8988T (cell line): Measurements from ENCODE around the gene IL20RA.
A peak's percentile ranks its signal among the peaks of the same experiment; 100 is the strongest.

ENCODE experiments used
- DNase-seq: peaks from one replicate; pipeline ENCODE4 v3.0.0; 2011

IL20RA gene

DNA sequence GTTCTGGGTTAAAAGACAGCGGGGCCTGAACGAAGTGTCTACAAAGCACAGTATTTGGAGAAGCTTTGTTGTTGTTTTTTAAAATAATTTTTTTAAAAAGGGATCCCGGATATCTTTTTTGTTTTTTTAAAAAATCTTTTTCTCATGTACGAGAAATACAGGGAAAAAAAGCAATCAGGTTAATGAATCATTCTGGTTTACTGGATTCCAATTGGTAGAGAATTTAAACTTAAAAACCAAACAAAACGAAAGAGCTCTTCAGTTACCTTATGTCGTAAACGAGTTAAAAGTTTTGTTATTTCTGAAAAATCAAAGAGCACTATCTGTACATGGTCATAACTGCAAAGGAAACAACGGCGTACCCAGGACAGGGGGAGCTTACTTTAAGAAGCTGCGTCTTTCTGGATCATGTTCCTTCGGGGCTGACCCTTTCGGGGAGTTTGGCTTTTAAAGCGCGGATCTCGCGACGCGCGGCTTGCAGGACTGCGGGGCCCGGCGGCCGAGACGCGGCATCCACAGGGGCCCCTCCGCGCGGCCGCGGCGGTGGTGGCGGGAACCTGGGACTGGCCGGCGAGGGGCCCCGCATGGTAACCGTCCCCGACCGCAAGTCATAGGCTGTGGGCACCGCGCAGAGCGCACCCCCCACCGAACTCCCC, 927 bp downstream of the IL20RA start:
- DNase-seq = peak; percentile 11

DNA sequence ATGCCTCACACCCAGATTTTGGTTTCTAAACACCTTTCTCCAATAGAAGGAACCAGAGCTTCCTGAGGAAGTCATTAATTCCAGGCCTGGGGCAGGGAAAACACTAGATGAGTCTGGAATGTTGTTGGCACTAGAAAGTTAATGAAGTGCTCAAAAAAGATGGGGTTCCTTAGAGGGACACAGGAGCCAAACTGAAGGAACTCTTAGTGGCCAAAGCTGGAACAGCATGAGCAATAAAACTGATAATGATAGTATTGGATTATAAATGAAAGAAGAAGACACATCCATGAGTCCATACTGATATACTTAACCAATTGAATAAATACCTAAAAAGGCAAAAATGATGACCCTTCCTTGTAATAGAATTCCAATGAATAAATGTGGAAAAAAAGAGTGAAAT, 4.4 kb downstream of the IL20RA start:
- DNase-seq = no peak

DNA sequence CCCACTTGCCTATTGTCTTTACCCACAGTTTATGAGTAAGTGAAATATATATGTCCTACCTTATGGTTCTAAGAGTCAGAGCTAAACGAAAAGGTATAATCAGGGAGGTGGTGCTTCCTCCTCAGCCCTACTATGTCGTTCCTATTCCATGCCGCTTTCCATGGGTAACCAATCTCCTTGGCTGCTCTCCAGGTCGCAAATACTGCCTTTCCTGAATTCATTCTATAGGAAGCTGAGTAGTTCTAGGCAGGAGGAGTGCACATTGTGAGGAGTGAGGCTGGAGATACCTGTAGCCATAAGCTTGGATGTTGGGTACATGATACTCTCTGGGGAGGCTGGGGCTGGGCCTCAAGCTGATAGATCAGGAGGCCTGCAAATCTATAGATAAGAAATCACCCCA, 5.8 kb downstream of the IL20RA start:
- no peak for DNase-seq

DNA sequence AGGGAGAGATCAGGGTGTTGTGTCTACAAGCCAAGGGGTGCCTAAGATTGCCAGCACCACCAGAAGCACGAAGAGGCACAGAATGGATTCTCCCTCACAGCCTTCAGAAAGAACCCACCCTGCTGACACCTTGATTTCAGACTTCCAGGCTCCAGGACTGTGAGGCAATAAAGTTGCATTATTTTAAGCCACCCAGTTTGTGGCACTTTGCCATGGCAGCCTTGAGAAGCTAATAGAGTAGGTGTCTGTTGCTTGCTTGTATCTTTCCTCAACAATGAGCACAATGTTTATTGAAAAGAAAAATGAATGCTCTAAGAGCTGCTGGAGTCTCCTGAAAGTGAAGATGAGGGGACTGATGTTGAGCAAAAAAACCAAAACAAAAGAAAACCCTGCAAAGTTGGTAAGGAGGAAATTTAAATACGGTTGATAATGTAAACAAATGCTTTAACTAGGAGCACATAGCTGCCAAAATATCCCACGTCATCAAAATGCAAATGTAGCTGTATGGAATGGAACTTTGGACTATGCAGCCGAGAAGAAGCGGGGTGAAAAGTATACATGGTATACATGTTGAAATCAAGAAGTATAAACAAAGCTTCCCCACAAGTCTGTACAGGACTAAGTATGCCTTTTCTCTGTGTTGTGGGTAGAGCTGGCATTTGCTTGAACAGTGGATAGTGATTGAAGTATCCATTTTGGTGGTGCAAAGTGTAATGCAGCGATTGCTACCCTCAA, 8.0 kb downstream of the IL20RA start:
- DNase-seq = no peak

DNA sequence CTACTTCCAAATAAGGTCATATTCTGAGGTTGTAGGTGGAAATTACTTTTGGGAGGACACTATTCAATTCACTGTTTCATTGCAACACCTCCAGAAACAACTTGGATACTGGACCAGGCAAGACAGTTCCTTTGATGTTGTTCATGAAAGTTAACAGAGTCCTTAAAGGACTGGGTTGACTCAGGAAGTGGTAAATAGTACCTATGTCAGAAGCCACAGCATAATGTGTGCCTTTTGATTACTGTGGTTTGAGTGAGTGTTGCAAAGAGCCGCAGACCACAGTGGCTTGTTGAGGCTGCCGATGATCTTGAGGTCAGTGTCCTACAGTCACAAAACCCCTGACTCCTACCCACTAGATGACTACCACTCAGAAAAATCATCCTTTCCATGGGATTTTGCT, 10.9 kb downstream of the IL20RA start:
- no peak for DNase-seq

DNA sequence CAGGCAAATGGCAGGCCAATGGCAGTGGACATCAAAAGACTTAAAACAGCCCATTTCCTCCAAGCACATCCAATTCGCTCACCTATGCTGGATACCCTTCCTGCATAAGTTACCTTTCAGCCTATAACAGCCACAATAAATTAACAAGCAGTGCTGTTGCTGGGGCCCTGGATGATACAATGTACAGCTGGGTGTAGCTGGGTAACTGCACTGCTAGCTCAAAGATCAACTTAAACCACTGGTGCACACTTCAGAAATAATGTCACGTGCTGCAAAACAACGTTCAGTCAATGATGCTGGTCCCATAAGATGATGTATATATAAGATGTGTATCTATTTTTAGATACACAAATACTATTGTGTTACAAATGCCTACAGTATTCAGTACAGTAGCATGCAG, 13.6 kb downstream of the IL20RA start:
- DNase-seq = no peak

DNA sequence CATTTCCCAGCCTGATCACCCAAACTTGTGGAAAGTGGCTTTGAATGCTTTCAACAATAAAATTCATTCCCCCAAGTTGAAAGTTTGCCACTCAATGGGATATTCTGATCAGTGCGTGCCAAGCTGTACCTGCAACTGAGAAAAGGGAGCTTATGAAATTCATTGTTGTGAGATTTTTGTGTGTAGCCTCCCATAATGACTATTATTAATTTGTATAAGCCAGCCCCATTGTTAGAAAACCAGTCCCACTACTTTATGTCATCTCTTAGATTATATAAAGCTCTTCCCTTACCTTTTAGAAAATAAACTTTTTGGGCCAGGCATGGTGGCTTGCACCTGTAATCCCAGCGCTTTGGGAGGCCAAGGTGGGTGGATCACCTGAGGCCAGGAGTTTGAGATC, 15.9 kb downstream of the IL20RA start:
- DNase-seq = no peak

DNA sequence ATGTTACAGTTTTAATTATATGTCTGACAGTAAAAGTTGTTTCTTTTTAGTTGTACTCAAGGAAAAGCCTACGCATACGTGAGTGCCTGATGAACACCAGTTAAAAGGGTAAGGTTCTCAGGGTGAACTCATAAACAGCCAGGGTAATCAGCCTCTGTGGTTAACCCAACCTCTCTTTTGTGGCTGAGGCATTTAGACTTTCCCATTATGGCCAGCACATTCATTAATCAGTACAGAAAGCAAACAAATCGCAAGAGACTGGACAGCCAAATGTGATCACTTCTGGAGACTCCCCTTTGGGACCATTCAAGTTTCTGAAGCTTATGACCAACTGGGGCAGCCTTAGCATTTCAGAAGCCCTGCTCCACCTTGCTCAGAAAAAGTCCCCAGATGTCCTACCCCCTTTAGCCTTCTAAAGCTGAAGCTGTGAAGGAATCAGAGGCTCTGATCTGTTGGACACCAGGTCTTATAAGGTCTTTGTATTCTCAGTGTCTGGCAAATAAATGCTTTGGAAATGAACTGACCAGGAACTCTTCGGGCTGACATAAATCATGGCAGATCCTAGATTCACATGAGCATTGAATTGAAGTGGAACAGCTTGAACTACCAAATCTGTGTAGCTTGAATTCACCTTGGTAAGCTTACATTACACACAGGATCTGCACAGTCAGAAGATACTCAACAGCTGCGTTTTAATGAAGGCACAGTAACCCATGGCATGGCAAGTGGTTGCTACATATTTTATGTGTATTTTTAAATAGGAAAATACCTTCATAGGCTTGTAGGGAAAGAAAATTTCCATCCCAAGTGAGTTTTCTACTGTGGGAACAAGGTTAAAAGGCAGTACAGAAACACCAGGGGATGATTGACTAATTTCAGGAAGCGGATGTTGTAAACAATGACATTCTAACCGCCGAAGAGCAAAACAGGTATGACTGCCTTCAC, 18.7 kb downstream of the IL20RA start:
- DNase-seq = no peak

DNA sequence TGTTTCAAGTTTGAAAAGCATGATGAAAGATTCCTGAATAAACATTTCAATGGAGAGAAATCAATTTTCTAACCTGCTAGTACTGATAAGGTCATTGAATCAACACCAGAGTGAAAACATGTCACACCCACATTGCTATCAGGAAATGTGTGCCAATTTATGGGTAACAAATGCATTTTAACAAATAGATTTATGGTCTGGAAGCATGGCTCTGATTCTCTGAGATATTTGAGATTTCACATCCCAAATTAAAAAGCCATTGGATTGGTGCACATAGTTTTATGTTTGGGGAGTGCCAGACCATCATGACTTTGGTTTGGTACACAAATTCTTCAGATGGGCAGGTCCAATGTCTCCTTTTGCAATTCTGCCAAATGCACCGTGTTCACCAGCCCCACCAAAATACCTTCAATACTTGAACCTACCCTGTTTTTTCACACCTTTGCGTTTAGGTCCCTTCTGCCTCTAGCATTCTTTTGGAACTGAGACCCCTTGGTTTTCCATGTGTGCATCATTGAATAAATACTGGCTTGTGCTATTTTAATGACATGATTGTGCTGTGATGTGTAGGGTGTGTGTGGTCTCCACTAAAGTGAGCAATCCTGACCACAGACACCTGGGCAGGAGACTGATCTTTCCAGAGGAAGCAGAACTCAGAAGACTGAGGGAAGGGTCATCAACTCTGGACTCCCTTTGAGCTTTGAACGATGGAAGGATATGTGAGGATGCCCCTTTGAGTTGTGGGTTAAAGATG, 20.4 kb downstream of the IL20RA start:
- DNase-seq = no peak

DNA sequence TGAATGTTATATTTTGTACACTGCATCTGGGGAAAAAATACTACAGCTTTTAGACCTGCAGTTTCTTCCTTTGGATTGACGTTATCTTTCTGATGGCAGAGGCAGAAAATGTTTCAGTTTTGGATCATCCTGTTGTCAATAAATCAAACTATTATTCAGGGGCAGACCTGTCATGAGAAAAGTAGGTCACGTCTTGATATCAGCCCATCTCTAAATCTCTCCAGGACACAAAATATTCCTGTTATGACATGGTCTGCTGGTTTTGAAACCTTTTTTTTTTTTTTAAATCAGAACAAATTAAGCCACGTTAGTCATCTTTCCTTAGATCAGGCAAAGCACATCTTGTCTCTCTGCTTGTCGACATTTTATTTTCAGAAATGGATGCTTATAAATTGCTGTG, 24.0 kb downstream of the IL20RA start:
- no peak for DNase-seq

DNA sequence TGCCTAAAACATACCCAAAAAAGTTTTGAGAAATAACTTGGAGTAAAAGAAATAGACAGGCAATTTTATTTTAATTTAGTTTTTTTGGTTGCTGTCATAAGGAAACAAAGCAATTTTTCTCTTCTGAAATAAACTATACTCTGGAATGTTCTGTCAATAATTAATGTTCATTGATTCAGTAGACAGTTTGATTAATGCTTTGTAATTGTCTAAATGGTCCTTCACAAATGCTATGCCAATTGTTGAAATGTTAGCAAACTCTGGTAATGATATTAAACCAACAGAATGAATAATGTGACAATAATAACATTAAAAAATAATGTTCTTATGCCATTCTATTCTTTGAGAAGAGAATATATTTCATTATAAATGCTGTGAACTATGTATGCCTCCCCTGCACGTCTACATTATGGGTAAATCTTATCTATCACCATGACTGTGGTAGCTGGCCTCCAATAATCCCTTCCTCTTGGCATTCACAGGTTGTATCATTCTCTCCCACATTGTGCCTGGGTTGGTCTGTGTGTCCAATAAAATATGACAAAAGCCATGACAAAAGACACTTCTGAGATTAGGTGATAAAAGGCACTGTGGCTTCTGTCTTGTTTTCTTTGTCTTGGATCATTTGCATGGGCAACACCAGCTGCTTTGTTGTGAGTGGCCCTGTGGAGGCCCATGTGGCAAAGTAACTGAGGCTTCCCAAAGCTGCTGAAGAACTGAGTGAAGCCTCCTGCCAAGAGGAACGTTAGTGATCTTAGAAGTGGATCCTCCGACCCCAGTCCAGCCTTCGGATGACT, 25.1 kb downstream of the IL20RA start:
- no peak for DNase-seq

DNA sequence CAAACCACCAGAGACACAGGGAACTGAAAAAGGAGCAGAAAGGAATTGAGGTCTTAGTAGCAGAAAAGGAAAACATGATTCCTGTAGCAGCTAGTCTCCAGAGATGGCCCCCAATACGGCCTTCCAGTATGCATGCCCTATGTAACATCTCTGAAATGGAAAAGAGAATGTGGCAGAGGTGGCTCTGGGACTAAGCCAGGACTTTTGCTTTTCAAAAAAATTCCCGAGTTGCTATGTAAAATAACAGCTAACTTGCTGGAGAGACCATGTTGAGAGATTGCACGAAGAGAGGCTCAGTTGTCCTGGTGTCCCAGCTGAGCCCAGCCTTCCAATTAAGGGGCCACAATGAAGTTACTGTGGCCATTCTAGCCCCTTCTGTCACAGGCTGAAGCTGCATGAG, 27.7 kb downstream of the IL20RA start:
- no peak for DNase-seq

DNA sequence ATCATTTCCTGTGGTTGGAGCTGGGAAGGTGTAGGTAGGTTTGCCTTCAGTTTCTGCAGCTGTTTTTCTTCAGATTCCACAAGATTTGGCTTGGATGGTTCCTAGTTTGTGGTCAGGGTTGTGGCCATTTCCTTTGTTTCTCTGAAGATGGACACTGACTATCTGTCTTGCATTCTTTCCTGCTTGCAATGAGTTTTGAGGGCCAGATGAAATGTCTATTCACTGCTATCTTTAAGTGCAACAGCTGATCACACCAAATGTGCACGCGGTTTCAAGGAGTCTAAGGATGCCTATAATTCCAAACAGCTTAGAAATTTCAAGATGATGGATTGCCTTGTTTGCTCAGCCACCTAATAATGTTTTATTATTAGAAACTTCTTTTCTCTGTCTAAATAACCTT, 28.4 kb downstream of the IL20RA start:
- no peak for DNase-seq

DNA sequence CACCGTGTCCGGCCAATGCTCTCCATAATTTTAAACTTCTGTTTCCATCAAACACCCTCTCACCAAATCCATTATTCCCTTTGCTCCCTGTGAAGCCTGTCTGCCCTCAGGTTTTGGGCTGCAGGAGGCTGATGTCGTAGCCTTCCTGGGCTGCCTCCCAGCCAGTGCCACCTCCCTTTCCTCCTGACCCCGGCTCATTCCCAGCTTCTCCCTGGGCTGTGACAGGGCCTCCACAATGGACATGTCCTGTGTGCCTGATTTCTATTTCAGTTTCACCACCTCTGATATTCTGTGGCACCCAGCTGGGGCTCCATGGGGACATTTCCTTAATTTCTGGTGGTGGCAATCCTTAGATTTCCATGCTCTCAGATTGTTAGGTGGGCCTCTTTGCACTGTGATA, 28.8 kb downstream of the IL20RA start:
- DNase-seq = no peak

DNA sequence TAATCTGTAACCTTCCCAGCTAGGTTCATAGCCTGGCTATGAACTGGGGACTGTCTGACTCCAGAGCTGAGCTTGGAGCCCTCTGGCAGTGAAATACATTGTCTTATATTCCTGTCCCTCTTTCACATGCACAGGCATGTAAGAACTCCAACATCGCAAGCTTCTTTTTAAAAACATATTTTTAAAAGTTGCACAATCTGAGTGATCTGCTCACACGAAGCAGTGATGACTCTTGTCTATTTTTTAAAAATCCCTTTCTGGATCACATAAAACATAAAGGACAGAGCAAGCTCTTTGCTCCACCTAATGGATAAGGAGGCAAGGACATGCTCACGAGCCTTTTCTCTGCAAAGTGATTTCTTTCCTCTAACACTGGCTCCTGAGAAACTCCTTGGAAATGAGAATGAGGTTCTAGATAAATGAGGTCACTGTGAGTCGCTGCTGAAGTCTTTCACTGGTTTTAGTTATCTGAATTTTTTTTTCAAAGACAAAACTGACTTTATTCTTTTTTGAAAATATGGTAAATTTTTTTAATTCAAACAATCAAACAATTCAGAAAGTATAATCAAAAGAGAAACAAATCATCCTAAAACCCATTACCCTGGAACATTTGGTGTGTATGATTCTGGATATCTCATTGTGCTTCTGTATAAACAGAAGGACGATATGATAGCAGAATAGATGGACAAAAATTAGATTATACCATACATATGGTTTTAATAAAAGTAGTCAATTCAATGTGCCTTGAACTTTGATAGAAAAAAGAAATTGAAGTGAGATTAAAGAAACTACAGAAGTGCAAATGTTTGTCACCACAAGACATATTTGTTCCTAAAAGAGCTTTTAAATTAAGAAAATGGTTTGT, 30.8 kb downstream of the IL20RA start:
- no peak for DNase-seq

DNA sequence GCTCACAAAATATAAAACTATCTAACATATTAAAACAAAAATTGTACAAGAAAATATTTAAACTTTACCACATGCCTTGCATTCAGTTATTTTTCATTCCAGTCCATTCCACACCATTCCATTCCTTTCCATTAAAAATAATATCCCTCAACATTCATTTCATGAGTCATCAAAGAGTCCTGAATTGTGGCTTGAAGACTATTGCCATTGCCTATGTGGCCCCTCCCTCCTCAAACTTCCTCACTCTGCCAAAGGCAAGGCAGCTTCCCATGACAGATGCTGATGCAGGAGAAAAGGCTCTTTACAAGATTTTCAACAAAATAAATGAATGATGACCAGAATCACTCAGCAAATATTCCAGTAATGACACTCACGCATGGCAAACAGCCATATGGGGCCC, 31.7 kb downstream of the IL20RA start:
- DNase-seq = no peak

DNA sequence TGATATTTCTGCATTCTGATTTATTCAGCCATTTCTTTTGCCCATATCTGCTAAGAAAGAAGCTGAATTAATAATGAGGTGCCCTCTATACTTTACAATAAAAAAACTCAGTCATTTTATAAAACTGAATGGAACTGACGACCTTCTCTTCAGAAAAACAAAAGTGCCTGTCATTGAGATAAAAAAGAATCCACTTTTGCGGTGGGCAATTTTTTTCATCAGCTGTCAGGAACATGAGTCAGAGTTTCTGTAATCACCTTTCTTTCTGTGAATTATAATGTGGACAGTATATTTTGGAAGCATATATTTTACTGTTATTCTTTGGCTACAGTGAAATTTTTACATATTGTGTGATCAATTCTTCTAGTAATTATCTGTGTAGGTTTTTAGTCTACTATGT, 33.4 kb downstream of the IL20RA start:
- DNase-seq = no peak

DNA sequence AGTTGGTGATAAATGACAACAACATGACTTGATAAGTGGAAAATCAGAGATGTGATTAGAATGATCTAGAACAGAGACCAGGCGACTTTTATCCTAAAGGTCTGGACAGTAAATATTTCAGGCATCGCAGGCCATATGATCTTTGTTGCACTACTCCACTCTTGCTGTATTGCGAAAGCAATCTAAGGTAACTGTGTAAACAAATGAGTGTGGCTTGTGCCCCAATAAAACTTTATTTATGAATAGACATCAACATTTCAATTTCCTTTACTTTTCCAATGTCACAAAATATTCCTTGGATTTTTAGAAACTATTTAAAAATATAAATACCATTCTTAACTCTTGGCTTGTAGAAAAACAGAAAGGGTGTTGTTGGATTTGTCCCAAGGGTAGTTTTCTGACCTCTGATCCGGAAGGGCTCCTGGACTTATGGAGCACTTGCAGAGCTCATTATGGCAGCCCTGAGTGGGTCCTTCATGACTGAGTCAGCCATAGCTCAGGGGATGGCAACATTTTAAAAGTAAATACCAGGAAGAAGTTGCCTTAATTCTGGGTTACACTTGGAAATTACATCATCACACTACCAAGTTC, 34.5 kb downstream of the IL20RA start:
- DNase-seq = no peak

DNA sequence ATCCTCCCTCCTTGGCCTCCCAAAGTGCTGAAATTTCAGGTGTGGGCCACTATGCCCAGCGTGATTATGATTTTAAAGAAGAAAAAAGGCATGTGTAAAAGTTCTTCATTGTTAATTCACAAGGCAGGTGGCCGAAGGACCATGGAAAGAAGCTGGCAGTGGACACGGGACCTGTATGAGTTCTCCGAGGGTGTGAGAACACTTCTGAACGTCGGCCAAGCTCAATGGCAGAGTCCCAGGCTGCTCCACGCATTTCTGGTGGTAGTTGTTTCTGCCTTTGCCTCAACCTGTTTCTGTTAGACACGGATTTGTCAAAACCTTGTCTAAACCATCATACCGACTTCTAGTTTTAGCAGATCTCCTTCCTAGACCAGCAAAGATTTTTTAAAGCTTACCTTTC, 36.6 kb downstream of the IL20RA start:
- no peak for DNase-seq

DNA sequence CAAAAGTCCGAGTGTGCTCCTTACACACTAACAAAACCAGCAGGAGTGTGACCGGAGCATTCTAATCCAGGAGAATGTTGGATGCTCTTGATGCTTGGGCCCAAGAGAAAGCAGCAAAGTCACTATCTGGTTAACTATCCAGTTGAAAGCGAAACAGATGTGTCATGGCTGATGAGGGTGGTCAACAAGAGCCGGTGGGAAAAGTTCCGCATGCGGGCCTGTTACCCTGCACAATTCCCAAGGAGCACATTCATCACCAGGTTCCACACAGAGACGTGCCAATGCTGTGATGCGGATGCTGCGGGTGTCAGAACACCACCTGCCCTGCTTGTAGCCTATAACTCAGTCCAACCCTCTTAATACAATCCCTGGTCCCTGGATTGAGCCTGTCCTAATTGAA, 38.7 kb downstream of the IL20RA start:
- no peak for DNase-seq

DNA sequence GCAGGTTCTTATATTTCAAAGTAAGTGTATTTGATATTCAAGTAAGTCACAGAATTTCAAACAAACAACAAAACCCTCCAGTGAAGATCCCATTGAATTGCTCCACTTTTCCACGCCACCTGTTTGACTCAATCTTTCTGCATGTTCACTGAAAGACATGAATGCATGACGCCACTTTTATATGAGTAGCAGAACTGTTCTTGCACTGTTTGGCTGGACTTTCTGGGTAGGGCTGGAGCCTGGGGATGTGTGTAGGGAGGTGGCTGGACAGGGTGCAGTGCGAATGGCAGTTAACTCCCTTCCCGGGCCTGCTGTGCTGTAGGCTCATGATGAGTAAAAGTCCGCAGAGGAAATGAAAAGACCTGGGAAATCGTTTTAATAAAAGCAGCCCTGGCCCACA, 39.7 kb downstream of the IL20RA start:
- no peak for DNase-seq
